ENCODE measurements around the gene MYRFL.

GRCh38 chr12:69947123-69947522 is 122.1 kb downstream of the MYRFL start:
- TF ChIP-seq, protein P1, sequence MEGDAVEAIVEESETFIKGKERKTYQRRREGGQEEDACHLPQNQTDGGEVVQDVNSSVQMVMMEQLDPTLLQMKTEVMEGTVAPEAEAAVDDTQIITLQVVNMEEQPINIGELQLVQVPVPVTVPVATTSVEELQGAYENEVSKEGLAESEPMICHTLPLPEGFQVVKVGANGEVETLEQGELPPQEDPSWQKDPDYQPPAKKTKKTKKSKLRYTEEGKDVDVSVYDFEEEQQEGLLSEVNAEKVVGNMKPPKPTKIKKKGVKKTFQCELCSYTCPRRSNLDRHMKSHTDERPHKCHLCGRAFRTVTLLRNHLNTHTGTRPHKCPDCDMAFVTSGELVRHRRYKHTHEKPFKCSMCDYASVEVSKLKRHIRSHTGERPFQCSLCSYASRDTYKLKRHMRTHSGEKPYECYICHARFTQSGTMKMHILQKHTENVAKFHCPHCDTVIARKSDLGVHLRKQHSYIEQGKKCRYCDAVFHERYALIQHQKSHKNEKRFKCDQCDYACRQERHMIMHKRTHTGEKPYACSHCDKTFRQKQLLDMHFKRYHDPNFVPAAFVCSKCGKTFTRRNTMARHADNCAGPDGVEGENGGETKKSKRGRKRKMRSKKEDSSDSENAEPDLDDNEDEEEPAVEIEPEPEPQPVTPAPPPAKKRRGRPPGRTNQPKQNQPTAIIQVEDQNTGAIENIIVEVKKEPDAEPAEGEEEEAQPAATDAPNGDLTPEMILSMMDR (IDR thresholded peaks at IDR 0.05), result no peak
- TF ChIP-seq POLR2A (IDR thresholded peaks at IDR 0.05), result no peak
- TF ChIP-seq EP300 (IDR thresholded peaks at IDR 0.05), result no peak
- no peak for TF ChIP-seq POLR2AphosphoS5 (IDR thresholded peaks at IDR 0.05)

All from upper lobe of left lung (tissue), 4 donors.